Stimulated activated CD8-positive, alpha-beta memory T cell treated with anti-CD3 and anti-CD28 coated beads, Interleukin-2, amount 100 ng/mL, for 1 hour (primary cell): ENCODE data around the gene BTBD7.

ENCODE experiments used
- DNase-seq, 2 donors: peaks; one replicate each; pipeline ENCODE4 v3.0.0-alpha.2; 2020; ENCODE audit warnings: low read depth in 2 of 2

The BTBD7 gene

GRCh38 chr14:93305725-93306418 lies 27.0 kb downstream of the BTBD7 start:
- no peak for DNase-seq

GRCh38 chr14:93304771-93305170 lies 28.1 kb downstream of the BTBD7 start:
- no peak for DNase-seq

GRCh38 chr14:93303659-93304058 lies 29.2 kb downstream of the BTBD7 start:
- no peak for DNase-seq

GRCh38 chr14:93302688-93303581 lies 29.9 kb downstream of the BTBD7 start:
- no peak for DNase-seq

GRCh38 chr14:93301821-93302447 lies 30.9 kb downstream of the BTBD7 start:
- DNase-seq = no peak

GRCh38 chr14:93299866-93300265 lies 33.0 kb downstream of the BTBD7 start:
- no peak for DNase-seq

GRCh38 chr14:93299416-93299815 lies 33.4 kb downstream of the BTBD7 start:
- DNase-seq = no peak

GRCh38 chr14:93295541-93296220 lies 37.2 kb downstream of the BTBD7 start:
- no peak for DNase-seq

GRCh38 chr14:93286212-93286890 lies 46.5 kb downstream of the BTBD7 start:
- DNase-seq = no peak

GRCh38 chr14:93285044-93285443 lies 47.8 kb downstream of the BTBD7 start:
- no peak for DNase-seq

- DNase-seq = no peak
Measured at GRCh38 chr14:93281937-93282336, 50.9 kb downstream of the BTBD7 start.

GRCh38 chr14:93280743-93281142 lies 52.1 kb downstream of the BTBD7 start:
- no peak for DNase-seq

- no peak for DNase-seq
Measured at GRCh38 chr14:93276031-93276716, 56.7 kb downstream of the BTBD7 start.

GRCh38 chr14:93274055-93274806 lies 58.6 kb downstream of the BTBD7 start:
- DNase-seq = no peak

- DNase-seq = no peak
Measured at GRCh38 chr14:93271111-93271510, 61.7 kb downstream of the BTBD7 start.

GRCh38 chr14:93269341-93270068 lies 63.3 kb downstream of the BTBD7 start:
- no peak for DNase-seq

- DNase-seq = no peak
Measured at GRCh38 chr14:93268406-93268805, 64.4 kb downstream of the BTBD7 start.

GRCh38 chr14:93267149-93267711 lies 65.6 kb downstream of the BTBD7 start:
- DNase-seq = no peak

- no peak for DNase-seq
Measured at GRCh38 chr14:93266127-93266526, 66.7 kb downstream of the BTBD7 start.
